Endothelial cell of umbilical vein (primary cell): Measurements from ENCODE around the gene KIR3DL1.
"Not testable (repeated sequence)": the region's sequence is repeated elsewhere in the genome, so short reads cannot be mapped to it uniquely, and the experiment has no call there.

Source experiments
- CTCF ChIP-seq, 2 donors: IDR thresholded peaks; 1 replicate in 1 of 2; 2 replicates in 1 of 2; pipeline ENCODE4 v1.5.1; 2011; ENCODE audit warnings: low read length in 2 of 2, mild to moderate bottlenecking in 2 of 2, moderate library complexity in 2 of 2, control low read depth in 1 of 2, inconsistent platforms in 1 of 2, low read depth in 1 of 2; ENCODE audit not compliant: insufficient read depth in 1 of 2; ENCODE audit errors: extremely low read depth in 1 of 2
- MAX ChIP-seq: IDR thresholded peaks from 2 replicates; pipeline ENCODE4 v1.6.1; 2011; ENCODE audit not compliant: insufficient read depth, insufficient read length
- POLR2A ChIP-seq: IDR thresholded peaks from 2 replicates; pipeline ENCODE4 v1.6.1; 2012; ENCODE audit warnings: low read depth, mild to moderate bottlenecking, control low read depth, low read length
- POLR2AphosphoS5 ChIP-seq: IDR thresholded peaks from 2 replicates; pipeline ENCODE4 v1.6.1; 2012; ENCODE audit warnings: low read depth, mild to moderate bottlenecking, control low read depth, low read length, moderate library complexity; ENCODE audit not compliant: insufficient read depth

GRCh38 chr19:54859421-54859820 is 43.2 kb downstream of the KIR3DL1 start:
- TF ChIP-seq CTCF (IDR thresholded peaks at IDR 0.05; ENCODE audit: extremely low read depth in 1 of 2, insufficient read depth in 1 of 2, low read depth in 1 of 2, low read length in 2 of 2); MAX; POLR2A; POLR2AphosphoS5: not testable (repeated sequence)
